ENCODE data around the gene RXRA.

Gene RXRA

DNA sequence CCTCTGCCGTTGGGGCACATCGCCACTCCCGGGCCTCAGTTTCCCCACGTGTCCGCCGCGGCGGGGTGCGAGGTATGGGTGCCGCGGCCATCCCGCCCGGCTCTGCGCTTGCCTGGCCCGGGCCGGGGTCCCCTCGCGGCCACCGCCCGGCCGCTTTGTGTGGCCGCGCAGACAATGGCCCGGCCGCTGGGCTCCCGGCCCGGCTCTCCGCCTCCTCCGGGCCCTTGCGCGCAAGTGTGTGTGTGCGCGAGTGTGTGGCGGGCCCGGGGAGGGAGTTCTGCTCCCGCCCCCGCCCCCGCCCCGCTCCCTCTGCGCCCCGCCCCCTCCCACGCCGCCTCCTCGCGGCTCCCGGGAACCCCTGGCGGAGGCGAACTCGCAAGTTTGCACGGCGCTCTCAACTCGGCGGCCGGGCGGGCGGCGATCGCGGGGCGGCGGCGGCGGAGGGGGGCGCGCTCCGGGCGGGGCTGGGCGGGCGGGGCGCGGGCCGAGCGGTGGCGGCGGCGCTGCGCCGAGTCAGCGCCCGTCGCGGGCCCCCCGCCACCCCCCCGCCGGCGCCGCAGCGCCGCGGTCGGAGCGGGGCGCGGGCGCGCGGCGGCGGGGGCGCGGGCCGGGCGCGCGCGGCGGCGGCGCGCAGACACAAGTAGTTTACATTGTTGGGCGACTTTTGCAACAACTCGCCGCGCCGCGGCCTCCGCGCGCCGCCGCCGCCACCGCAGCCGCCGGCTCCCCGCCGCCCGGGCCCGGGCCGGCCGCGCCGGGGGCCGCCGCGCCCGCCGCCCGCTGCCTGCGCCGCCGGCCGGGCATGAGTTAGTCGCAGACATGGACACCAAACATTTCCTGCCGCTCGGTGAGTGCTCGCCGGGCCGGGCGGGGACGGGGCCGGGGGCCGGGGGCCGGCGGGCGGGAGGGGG lies at the start of gene RXRA:
RXRA (plus strand) TSS at position 643 of the 911 bp plus-strand sequence; CDS start at position 820, 177 bp downstream.
- no peak for TF ChIP-seq NFRKB (IDR thresholded peaks at IDR 0.05)
- TF ChIP-seq L3MBTL2 (conservative IDR thresholded peaks at IDR 0.05) = no peak
- TF ChIP-seq PKNOX1 (IDR thresholded peaks at IDR 0.05) = no peak
- TF ChIP-seq ELF4 (IDR thresholded peaks at IDR 0.05) = no peak
- TF ChIP-seq TARDBP (IDR thresholded peaks at IDR 0.05) = no peak
- TF ChIP-seq FOXK2 (IDR thresholded peaks at IDR 0.05) = no peak
- TF ChIP-seq ARNT (IDR thresholded peaks at IDR 0.05) = no peak
- no peak for TF ChIP-seq HDGF (IDR thresholded peaks at IDR 0.05; ENCODE audit: borderline replicate concordance)
- no peak for TF ChIP-seq BHLHE40 (IDR thresholded peaks at IDR 0.05; ENCODE audit: borderline replicate concordance)
- TF ChIP-seq ZNF384 (IDR thresholded peaks at IDR 0.05) = no peak
- TF ChIP-seq CTBP1 (IDR thresholded peaks at IDR 0.05; ENCODE audit: borderline replicate concordance) = no peak
- TF ChIP-seq LEF1 (IDR thresholded peaks at IDR 0.05; ENCODE audit: borderline replicate concordance) = no peak
- TF ChIP-seq SP1 (IDR thresholded peaks at IDR 0.05) = no peak
- TF ChIP-seq SUZ12 (IDR thresholded peaks at IDR 0.05) = no peak
- no peak for TF ChIP-seq FOXA1 (IDR thresholded peaks at IDR 0.05)
- TF ChIP-seq FOXM1 (IDR thresholded peaks at IDR 0.05; ENCODE audit: borderline replicate concordance) = no peak
- peak; percentile 84 for DNase-seq (ENCODE audit: extremely low spot score)
- ChIA-PET POLR2A (interaction anchor here (0.6 kb wide), 1 partner anchor 21 kb away, joined by 3 read pairs; no protein-coding TSS in a partner anchor), CTCF (no interaction called here)

DNA sequence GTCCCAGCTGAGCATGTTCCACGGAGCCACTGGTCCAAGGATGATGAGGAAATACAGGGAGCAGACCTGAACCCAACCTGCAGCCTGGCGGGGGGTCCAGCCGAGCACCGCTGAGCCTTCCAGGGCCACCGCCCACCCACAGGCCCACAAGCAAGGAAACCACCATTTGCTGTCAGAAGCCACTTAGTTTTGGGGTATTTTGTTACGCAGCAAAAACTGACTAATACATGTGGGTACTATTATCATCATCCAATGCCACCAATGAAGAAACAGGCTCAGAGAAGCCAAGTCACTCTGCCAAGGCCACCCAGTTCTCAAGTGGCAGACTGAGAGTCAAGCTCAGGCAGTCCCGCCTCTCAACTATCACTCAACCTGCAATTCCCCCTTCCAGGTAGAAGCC lies 48.0 kb upstream of the RXRA start:
- no peak for DNase-seq (ENCODE audit: extremely low spot score)
- POLR2A ChIA-PET = no interaction called here
- CTCF ChIA-PET = no interaction called here
- TF ChIP-seq ELF4 (IDR thresholded peaks at IDR 0.05) = no peak
- no peak for TF ChIP-seq ZNF384 (IDR thresholded peaks at IDR 0.05)
- no peak for TF ChIP-seq BHLHE40 (IDR thresholded peaks at IDR 0.05; ENCODE audit: borderline replicate concordance)
- TF ChIP-seq FOXK2 (IDR thresholded peaks at IDR 0.05) = no peak
- TF ChIP-seq TARDBP (IDR thresholded peaks at IDR 0.05) = no peak
- TF ChIP-seq PKNOX1 (IDR thresholded peaks at IDR 0.05) = no peak
- no peak for TF ChIP-seq L3MBTL2 (conservative IDR thresholded peaks at IDR 0.05)
- no peak for TF ChIP-seq LEF1 (IDR thresholded peaks at IDR 0.05; ENCODE audit: borderline replicate concordance)
- TF ChIP-seq SUZ12 (IDR thresholded peaks at IDR 0.05) = no peak

DNA sequence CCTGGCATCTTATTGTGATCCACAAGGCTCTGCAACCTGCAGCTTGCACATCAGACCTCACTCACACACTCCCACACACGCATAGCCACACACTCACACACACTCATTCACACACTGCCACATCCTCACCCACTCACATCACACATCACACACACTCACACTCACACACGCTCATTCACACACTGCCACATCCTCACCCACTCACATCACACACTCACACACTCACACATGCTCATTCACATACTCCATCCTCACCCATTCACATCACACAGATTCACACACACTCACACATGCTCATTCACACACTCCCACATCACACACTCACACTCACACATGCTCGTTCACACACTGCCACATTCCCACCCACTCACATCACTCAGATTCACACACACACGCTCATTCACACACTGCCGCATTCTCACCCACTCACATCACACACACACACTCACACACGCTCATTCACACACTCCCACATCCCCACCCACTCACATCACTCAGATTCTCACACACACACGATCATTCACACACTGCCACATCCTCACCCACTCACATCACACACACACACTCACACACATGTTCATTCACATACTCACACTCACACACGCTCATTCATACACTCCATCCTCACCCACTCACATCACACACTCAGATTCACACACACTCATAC lies 47.1 kb upstream of the RXRA start:
- TF ChIP-seq LEF1 (IDR thresholded peaks at IDR 0.05; ENCODE audit: borderline replicate concordance) (no peak), ELF4 (IDR thresholded peaks at IDR 0.05) (no peak), HDGF (IDR thresholded peaks at IDR 0.05; ENCODE audit: borderline replicate concordance) (no peak), L3MBTL2 (conservative IDR thresholded peaks at IDR 0.05) (no peak), BHLHE40 (IDR thresholded peaks at IDR 0.05; ENCODE audit: borderline replicate concordance) (no peak), FOXM1 (IDR thresholded peaks at IDR 0.05; ENCODE audit: borderline replicate concordance) (no peak)
- CTCF ChIA-PET = no interaction called here
- DNase-seq (ENCODE audit: extremely low spot score) = no peak
- POLR2A ChIA-PET = no interaction called here

DNA sequence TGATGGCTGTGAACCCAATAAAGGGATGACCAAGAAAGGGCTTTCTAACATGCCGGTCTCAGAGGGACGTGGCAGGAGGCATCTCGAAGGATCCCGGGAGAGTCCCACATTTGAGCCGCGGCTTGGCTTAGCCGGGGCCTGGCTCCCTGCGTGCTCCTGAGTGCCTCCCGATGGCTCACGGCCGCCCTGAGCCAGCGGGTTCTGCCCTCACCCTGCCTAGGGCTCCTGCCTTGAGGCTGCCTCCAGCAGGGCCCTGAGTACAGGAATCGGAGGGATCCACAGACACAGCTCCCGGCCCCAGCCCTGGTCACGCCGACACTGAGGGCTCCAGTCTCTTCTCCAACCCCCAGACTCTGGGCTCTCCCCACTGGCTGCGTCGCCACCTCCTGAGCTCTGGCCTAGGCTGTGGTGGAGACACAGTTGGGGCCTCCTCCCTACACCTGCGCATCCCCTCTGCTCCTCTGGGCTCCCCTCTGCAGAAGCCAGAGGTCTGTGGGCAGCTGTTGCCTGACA lies 44.1 kb upstream of the RXRA start:
- no peak for DNase-seq (ENCODE audit: extremely low spot score)
- ChIA-PET CTCF (no interaction called here), POLR2A (no interaction called here)
- no peak for TF ChIP-seq TARDBP (IDR thresholded peaks at IDR 0.05)
- no peak for TF ChIP-seq L3MBTL2 (conservative IDR thresholded peaks at IDR 0.05)
- no peak for TF ChIP-seq FOXK2 (IDR thresholded peaks at IDR 0.05)
- no peak for TF ChIP-seq PKNOX1 (IDR thresholded peaks at IDR 0.05)
- no peak for TF ChIP-seq ELF4 (IDR thresholded peaks at IDR 0.05)
- TF ChIP-seq CTBP1 (IDR thresholded peaks at IDR 0.05; ENCODE audit: borderline replicate concordance) = no peak
- TF ChIP-seq FOXM1 (IDR thresholded peaks at IDR 0.05; ENCODE audit: borderline replicate concordance) = no peak

DNA sequence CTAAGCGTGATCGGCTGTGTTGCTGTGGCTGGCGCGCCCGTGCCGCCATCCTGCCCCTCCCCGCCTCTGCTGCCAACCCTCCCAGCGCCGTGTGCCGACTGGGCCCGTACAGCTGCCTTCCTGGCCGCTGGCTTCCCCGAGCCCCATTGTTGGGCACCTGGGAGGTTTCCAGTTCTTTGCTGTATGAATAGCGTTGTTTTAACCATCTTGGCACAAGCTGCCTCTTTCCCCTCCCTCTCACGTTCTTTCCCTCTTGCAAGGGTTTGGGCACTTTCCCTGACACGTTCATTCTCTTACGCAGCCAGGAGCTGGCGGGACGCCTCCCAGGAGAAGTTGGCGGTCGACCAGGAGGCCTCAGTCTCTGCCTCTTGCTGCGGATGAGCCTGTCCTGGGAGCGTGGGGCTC lies 43.1 kb upstream of the RXRA start:
- ChIA-PET CTCF (no interaction called here), POLR2A (interaction anchor here (0.7 kb wide), 1 partner anchor 16 kb away, joined by 3 read pairs; no protein-coding TSS in a partner anchor)
- no peak for DNase-seq (ENCODE audit: extremely low spot score)
- no peak for TF ChIP-seq FOXK2 (IDR thresholded peaks at IDR 0.05)
- no peak for TF ChIP-seq PKNOX1 (IDR thresholded peaks at IDR 0.05)
- TF ChIP-seq SP1 (IDR thresholded peaks at IDR 0.05) = no peak
- TF ChIP-seq NFRKB (IDR thresholded peaks at IDR 0.05) = no peak
- TF ChIP-seq BHLHE40 (IDR thresholded peaks at IDR 0.05; ENCODE audit: borderline replicate concordance) = no peak
- no peak for TF ChIP-seq ELF4 (IDR thresholded peaks at IDR 0.05)
- TF ChIP-seq FOXM1 (IDR thresholded peaks at IDR 0.05; ENCODE audit: borderline replicate concordance) = no peak
- TF ChIP-seq HDGF (IDR thresholded peaks at IDR 0.05; ENCODE audit: borderline replicate concordance) = no peak
- no peak for TF ChIP-seq TARDBP (IDR thresholded peaks at IDR 0.05)
- no peak for TF ChIP-seq SUZ12 (IDR thresholded peaks at IDR 0.05)
- TF ChIP-seq FOXA1 (IDR thresholded peaks at IDR 0.05) = no peak
- no peak for TF ChIP-seq CTBP1 (IDR thresholded peaks at IDR 0.05; ENCODE audit: borderline replicate concordance)
- no peak for TF ChIP-seq LEF1 (IDR thresholded peaks at IDR 0.05; ENCODE audit: borderline replicate concordance)
- TF ChIP-seq ZNF384 (IDR thresholded peaks at IDR 0.05) = no peak
